ENCODE data around the gene GATAD2A. TPM values are rescaled to one million over a fixed set of nuclear protein-coding genes. Genes with fewer than 3 reads are reported as not detected.
A peak's percentile ranks its signal among the peaks of the same experiment; 100 is the strongest.

The GATAD2A gene
- total and polyA plus RNA-seq, 2 of the 13 experiments (the other 11 are each of a cell fraction or from before 2014, with no cell fraction given), result 16.8 to 28.6 TPM

DNA sequence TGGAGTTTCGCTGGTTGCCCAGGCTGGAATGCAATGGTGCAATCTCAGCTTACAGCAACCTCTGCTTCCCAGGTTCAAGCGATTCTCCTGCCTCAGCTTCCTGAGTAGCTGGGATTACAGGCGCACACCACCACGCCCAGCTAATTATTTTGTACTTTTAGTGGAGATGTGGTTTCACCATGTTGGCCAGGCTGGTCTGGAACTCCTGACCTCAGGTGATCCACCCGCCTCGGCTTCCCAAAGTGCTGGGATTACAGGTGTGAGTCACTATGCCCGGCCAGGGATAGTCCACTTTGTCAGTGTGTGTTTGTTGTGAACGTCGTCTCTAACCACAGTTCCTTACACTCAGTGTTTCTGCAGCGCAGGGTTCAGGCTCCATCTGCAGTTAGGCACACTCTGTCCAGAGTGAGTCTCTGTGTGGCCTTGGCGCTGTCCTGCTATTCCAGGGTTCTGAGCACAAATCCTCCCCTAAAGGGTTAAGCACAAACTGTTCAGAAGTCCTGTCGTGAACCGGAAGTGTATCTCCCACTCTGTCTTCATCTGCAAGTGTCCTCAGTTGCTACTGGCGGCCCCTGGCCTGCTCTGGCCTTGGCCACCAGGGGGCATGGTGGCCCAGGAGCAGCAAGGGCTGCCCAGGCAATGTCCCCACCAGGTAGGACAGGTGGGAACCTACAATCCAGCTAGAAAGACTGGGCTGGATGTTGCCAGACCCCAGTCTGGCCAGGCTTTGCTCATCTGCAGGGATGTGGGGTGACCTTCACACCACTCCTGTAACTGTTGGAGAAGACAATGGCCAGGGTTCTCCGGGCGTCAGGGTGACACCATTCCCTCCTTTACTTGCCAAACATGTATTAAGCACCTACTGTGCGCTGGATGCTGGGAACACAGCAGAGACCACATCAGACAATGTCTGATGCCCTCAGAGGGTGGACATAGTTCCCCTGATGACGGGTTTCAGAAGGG lies 38.8 kb upstream of the GATAD2A start (continued):
- TF ChIP-seq, protein P1, sequence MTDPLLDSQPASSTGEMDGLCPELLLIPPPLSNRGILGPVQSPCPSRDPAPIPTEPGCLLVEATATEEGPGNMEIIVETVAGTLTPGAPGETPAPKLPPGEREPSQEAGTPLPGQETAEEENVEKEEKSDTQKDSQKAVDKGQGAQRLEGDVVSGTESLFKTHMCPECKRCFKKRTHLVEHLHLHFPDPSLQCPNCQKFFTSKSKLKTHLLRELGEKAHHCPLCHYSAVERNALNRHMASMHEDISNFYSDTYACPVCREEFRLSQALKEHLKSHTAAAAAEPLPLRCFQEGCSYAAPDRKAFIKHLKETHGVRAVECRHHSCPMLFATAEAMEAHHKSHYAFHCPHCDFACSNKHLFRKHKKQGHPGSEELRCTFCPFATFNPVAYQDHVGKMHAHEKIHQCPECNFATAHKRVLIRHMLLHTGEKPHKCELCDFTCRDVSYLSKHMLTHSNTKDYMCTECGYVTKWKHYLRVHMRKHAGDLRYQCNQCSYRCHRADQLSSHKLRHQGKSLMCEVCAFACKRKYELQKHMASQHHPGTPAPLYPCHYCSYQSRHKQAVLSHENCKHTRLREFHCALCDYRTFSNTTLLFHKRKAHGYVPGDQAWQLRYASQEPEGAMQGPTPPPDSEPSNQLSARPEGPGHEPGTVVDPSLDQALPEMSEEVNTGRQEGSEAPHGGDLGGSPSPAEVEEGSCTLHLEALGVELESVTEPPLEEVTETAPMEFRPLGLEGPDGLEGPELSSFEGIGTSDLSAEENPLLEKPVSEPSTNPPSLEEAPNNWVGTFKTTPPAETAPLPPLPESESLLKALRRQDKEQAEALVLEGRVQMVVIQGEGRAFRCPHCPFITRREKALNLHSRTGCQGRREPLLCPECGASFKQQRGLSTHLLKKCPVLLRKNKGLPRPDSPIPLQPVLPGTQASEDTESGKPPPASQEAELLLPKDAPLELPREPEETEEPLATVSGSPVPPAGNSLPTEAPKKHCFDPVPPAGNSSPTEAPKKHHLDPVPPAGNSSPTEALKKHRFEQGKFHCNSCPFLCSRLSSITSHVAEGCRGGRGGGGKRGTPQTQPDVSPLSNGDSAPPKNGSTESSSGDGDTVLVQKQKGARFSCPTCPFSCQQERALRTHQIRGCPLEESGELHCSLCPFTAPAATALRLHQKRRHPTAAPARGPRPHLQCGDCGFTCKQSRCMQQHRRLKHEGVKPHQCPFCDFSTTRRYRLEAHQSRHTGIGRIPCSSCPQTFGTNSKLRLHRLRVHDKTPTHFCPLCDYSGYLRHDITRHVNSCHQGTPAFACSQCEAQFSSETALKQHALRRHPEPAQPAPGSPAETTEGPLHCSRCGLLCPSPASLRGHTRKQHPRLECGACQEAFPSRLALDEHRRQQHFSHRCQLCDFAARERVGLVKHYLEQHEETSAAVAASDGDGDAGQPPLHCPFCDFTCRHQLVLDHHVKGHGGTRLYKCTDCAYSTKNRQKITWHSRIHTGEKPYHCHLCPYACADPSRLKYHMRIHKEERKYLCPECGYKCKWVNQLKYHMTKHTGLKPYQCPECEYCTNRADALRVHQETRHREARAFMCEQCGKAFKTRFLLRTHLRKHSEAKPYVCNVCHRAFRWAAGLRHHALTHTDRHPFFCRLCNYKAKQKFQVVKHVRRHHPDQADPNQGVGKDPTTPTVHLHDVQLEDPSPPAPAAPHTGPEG (CRISPR knock-in tag; IDR thresholded peaks at IDR 0.05), result no peak
- peak; percentile 51; the same call in 1 of the 2 replicates for TF ChIP-seq NRL (CRISPR knock-in tag; IDR thresholded peaks at IDR 0.05; ENCODE audit: borderline replicate concordance)
- TF ChIP-seq, protein P2, sequence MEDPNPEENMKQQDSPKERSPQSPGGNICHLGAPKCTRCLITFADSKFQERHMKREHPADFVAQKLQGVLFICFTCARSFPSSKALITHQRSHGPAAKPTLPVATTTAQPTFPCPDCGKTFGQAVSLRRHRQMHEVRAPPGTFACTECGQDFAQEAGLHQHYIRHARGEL (CRISPR knock-in tag; IDR thresholded peaks at IDR 0.05), result no peak
- TF ChIP-seq, protein P3, sequence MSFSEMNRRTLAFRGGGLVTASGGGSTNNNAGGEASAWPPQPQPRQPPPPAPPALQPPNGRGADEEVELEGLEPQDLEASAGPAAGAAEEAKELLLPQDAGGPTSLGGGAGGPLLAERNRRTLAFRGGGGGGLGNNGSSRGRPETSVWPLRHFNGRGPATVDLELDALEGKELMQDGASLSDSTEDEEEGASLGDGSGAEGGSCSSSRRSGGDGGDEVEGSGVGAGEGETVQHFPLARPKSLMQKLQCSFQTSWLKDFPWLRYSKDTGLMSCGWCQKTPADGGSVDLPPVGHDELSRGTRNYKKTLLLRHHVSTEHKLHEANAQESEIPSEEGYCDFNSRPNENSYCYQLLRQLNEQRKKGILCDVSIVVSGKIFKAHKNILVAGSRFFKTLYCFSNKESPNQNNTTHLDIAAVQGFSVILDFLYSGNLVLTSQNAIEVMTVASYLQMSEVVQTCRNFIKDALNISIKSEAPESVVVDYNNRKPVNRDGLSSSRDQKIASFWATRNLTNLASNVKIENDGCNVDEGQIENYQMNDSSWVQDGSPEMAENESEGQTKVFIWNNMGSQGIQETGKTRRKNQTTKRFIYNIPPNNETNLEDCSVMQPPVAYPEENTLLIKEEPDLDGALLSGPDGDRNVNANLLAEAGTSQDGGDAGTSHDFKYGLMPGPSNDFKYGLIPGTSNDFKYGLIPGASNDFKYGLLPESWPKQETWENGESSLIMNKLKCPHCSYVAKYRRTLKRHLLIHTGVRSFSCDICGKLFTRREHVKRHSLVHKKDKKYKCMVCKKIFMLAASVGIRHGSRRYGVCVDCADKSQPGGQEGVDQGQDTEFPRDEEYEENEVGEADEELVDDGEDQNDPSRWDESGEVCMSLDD (CRISPR knock-in tag; IDR thresholded peaks at IDR 0.05; ENCODE audit: borderline replicate concordance), result no peak
- peak; percentile 66 for TF ChIP-seq ATF1 (CRISPR knock-in tag; IDR thresholded peaks at IDR 0.05)
- peak; percentile 78 for TF ChIP-seq CEBPG (CRISPR knock-in tag; IDR thresholded peaks at IDR 0.05)
- TF ChIP-seq MATR3 (CRISPR knock-in tag; IDR thresholded peaks at IDR 0.05), result no peak
- TF ChIP-seq, protein P4, sequence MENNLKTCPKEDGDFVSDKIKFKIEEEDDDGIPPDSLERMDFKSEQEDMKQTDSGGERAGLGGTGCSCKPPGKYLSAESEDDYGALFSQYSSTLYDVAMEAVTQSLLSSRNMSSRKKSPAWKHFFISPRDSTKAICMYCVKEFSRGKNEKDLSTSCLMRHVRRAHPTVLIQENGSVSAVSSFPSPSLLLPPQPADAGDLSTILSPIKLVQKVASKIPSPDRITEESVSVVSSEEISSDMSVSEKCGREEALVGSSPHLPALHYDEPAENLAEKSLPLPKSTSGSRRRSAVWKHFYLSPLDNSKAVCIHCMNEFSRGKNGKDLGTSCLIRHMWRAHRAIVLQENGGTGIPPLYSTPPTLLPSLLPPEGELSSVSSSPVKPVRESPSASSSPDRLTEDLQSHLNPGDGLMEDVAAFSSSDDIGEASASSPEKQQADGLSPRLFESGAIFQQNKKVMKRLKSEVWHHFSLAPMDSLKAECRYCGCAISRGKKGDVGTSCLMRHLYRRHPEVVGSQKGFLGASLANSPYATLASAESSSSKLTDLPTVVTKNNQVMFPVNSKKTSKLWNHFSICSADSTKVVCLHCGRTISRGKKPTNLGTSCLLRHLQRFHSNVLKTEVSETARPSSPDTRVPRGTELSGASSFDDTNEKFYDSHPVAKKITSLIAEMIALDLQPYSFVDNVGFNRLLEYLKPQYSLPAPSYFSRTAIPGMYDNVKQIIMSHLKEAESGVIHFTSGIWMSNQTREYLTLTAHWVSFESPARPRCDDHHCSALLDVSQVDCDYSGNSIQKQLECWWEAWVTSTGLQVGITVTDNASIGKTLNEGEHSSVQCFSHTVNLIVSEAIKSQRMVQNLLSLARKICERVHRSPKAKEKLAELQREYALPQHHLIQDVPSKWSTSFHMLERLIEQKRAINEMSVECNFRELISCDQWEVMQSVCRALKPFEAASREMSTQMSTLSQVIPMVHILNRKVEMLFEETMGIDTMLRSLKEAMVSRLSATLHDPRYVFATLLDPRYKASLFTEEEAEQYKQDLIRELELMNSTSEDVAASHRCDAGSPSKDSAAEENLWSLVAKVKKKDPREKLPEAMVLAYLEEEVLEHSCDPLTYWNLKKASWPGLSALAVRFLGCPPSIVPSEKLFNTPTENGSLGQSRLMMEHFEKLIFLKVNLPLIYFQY (CRISPR knock-in tag; IDR thresholded peaks at IDR 0.05; ENCODE audit: borderline replicate concordance), result peak; percentile 83; the same call in 1 of the 2 replicates
- TF ChIP-seq, protein P5, sequence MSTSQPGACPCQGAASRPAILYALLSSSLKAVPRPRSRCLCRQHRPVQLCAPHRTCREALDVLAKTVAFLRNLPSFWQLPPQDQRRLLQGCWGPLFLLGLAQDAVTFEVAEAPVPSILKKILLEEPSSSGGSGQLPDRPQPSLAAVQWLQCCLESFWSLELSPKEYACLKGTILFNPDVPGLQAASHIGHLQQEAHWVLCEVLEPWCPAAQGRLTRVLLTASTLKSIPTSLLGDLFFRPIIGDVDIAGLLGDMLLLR (CRISPR knock-in tag; IDR thresholded peaks at IDR 0.05), result peak; percentile 44; the same call in 1 of the 2 replicates
- no peak; the same call in 1 of the 2 replicates for TF ChIP-seq KLF11 (CRISPR knock-in tag; IDR thresholded peaks at IDR 0.05)
- TF ChIP-seq, protein P6, sequence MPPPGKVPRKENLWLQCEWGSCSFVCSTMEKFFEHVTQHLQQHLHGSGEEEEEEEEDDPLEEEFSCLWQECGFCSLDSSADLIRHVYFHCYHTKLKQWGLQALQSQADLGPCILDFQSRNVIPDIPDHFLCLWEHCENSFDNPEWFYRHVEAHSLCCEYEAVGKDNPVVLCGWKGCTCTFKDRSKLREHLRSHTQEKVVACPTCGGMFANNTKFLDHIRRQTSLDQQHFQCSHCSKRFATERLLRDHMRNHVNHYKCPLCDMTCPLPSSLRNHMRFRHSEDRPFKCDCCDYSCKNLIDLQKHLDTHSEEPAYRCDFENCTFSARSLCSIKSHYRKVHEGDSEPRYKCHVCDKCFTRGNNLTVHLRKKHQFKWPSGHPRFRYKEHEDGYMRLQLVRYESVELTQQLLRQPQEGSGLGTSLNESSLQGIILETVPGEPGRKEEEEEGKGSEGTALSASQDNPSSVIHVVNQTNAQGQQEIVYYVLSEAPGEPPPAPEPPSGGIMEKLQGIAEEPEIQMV (CRISPR knock-in tag; IDR thresholded peaks at IDR 0.05; ENCODE audit: low read depth), result 0 out of 2 replicates have a peak, but pooled peaks have one; percentile 47
- TF ChIP-seq NCOA5 (CRISPR knock-in tag; IDR thresholded peaks at IDR 0.05), result no peak
